Gastroesophageal sphincter (tissue), 3 donors: ENCODE measurements around the gene PSME2.

Experiments used
- CTCF ChIP-seq, 4 experiments: fragments of 200-600 bp in 2 of 4; fragments of 450-650 bp in 2 of 4; sonication (generic) in 1 of 4; IDR thresholded peaks; one replicate each; pipeline ENCODE4 v1.5.1; 2017 to 2019; ENCODE audit warnings: antibody characterized with exemption in 4 of 4, mild to moderate bottlenecking in 2 of 4, moderate library complexity in 2 of 4
- POLR2A ChIP-seq, 2 donors: fragments of 450-650 bp; IDR thresholded peaks; one replicate each; pipeline ENCODE4 v1.6.1; 2017; ENCODE audit warnings: antibody characterized with exemption in 2 of 2, mild to moderate bottlenecking in 2 of 2, moderate library complexity in 1 of 2
- POLR2AphosphoS5 ChIP-seq: sonication (generic); formaldehyde crosslinking; IDR thresholded peaks from one replicate; pipeline ENCODE4 v1.6.1; 2017; ENCODE audit warnings: antibody characterized with exemption

DNA sequence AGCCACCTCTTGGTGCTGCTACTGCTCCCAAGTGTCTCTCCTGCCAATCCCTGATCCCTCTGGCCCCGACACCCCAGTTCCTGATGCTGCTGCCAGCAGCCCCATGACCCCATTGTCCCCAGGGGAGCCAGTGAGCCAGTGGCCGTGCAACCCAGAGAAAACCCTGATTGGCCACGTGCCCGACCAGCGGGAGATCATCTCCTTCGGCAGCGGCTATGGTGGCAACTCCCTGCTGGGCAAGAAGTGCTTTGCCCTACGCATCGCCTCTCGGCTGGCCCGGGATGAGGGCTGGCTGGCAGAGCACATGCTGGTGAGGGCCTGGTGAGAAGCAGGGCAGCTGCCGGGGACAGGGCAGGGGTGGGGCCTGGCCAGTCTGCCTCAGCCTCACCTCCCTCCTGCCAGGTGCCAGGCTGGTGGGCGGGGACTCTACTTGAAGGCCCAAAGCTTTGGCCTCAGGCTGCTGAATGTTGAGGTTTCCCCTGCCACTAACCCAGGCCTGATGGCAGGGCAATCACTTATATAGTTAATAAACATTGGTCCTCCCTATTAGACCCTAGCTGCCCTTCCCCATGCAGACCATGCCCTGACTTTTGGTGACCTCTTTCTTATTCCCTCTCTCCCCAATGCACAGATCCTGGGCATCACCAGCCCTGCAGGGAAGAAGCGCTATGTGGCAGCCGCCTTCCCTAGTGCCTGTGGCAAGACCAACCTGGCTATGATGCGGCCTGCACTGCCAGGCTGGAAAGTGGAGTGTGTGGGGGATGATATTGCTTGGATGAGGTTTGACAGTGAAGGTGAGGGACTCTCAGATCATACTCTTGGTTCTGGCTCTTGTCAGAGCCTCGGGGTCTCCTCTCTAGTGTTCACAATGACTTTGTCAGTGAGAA lies 47.2 kb downstream of the PSME2 start:
- TF ChIP-seq CTCF (IDR thresholded peaks at IDR 0.05), result no peak
- TF ChIP-seq POLR2A (IDR thresholded peaks at IDR 0.05), result no peak
- TF ChIP-seq POLR2AphosphoS5, result no peak
